GM21737 (cell line): Measurements from ENCODE around the gene CAST.
"Not testable (repeated sequence)": the region's sequence is repeated elsewhere in the genome, so short reads cannot be mapped to it uniquely, and the experiment has no call there.

Source experiments
- ATAC-seq: cut with Tn5 transposase; IDR thresholded peaks from one replicate; pipeline ENCODE4 v1.9.1; 2021; ENCODE audit warnings: mild to moderate bottlenecking, moderate library complexity; ENCODE audit not compliant: unreplicated experiment

Gene CAST

DNA sequence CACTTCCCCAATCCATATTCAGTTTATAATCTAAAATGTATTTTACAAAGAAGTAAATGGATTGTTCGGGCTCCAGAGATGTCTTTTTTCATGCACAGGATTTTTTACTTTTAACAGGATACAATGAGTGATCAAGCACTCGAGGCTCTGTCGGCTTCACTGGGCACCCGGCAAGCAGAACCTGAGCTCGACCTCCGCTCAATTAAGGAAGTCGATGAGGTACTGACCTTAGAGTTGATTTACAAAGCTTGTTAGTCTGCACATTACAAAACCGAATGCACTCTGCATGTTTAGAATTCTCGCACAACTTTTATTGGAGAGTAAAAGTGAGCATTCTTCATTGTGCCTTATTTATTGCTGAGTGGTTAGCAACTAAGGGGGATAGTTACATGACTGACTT is 80.4 kb downstream of the CAST start:
- no peak for ATAC-seq

GRCh38 chr5:96743065-96743768 is 81.0 kb downstream of the CAST start:
- no peak for ATAC-seq

DNA sequence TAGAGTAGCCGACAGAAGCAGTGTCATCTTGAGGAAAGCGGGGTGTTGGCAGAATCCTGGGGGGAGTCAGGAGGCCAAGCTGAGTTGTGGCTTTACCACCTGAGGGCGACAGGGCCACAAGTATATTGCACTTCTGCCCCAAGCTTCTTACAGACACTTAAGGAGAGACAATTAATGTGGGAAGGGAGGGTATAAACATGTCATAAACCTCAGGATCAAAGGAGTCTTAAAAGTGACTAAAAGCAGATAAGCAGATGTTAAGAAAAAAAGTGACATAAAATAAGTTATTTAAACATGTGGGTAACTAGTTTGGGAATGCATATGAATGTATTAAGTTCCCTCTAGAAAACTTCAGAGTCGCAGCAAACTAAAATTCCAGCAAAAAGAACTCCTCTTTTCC is 81.6 kb downstream of the CAST start:
- ATAC-seq = no peak

DNA sequence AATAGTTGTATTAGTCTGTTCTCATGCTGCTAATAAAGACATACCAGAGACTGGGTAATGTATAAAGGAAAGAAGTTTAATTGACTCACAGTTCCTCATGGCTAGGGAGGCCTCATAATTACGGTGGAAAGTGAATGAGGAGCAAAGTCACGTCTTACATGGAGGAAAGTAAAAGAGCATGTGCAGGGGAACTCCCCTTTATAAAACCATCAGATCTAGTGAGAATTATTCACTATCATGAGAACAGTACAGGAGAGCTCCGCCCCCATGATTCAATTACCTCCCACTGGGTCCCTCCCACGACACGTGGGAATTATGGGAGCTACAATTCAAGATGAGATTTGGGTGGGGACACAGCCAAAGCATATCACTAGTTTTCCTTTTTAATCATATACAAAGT is 82.0 kb downstream of the CAST start:
- not testable (repeated sequence) for ATAC-seq

- ATAC-seq = no peak
Observed at GRCh38 chr5:96745025-96745424, 82.8 kb downstream of the CAST start.

DNA sequence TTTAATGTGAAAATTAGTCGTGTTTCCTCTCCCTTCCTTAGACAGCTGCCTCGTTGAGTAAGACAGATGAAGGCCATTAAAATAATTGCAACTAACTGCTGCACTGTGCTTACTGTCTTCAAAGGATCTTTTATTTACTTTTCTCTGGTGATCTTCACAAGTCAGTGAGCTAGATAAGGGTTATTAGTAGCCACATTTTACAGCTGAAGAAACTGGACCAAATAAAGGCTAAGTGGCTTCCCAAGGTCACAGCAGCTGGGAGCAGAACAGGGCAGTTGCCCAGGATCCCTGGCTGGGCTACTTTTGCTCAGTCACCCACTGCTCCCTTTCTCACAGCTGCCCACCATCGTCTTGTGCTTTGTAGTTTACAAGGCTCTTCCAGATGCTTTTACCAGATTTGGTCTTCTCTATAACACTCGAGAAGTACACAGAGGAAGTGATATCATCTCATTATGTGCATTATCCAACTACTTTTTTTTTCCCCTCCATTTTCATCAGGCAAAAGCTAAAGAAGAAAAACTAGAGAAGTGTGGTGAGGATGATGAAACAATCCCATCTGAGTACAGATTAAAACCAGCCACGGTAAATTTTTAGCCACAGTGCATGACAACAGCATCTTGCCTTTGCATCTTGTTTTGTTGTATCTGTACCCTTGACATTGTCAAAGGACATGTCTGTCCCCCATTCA is 83.8 kb downstream of the CAST start:
- no peak for ATAC-seq

DNA sequence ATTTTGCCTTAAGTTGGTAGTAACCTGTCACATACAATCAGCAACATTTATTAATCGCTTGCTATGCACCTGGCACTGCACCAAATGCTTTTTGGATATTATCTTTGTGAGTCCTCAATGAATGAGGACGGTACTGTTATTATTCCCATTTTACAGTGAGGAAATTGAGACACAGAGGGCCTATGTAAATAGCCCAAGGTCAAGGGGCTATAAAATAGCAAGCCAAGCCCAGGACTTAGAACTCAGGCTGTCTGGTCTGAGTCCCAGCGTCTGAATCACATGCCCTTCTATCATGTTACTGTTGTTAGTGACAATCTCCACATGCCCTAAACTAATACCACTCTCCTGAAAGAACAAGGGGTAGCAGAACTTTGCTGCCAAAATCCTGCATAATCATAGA is 85.5 kb downstream of the CAST start:
- no peak for ATAC-seq

GRCh38 chr5:96750110-96750822 is 88.1 kb downstream of the CAST start:
- no peak for ATAC-seq

GRCh38 chr5:96751203-96752169 is 89.3 kb downstream of the CAST start:
- ATAC-seq = no peak

DNA sequence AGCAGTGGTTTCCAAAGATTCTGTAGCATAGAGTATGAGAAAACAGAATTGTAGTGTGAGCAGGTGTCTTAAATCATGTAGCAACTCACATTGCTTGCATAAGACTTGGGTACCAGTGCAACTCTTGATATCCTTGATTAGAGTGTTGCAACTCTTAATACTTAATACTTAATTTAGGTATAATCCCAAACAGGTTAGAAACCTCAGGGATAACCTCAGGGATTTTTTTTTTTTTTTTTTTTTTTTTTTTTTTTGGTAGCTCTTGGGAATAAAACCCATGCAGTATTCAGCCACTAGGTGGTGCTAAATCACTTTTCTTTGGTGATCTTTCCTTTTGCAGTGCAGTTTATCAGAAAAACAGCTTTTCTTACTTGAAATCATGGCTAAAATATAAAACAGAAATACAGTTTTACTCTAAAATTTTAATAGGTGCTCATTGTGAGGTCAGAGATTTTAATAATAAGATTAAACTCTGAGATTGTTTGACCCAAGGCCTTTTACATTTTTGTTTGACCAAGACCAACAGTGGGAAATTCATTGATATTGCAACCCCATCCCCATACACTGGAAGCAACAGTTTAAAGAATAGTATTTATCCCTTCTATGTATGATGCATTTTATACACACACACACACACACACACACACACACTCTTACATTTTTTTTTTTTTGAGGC is 90.3 kb downstream of the CAST start:
- ATAC-seq = no peak

DNA sequence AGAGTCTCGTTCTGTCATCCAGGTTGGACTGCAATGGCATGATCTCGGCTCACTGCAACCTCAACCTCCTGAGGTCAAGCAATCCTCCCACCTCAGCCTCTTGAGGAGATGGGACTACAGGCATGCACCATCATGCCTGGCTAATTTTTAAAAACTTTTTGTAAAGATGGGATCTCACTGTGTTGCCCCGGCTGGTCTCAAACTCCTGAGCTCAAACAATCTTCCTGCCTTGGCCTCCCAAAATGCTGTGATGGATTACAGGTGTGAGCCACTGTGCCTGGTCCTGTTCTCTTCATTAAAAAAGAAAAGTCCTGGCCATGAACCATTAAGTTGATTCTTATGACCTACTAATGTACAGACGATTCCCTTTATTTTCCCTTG is 90.8 kb downstream of the CAST start:
- no peak for ATAC-seq

DNA sequence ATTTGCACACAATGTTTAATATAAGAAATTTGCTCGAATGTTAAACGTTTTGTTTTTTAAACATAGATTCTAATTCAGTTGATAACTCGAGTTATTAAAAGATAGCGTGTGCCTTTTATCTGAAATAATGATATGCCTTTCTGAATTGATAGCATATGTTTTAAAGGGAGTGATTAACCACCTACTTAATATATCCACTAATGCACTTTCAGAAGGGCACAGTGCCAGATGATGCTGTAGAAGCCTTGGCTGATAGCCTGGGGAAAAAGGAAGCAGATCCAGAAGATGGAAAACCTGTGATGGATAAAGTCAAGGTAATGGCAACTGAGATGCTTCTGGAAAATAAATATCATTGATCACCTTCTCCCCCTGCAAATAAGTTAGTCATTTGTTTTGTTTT is 91.7 kb downstream of the CAST start:
- ATAC-seq = no peak

- no peak for ATAC-seq
Observed at GRCh38 chr5:96755851-96756250, 93.7 kb downstream of the CAST start.

DNA sequence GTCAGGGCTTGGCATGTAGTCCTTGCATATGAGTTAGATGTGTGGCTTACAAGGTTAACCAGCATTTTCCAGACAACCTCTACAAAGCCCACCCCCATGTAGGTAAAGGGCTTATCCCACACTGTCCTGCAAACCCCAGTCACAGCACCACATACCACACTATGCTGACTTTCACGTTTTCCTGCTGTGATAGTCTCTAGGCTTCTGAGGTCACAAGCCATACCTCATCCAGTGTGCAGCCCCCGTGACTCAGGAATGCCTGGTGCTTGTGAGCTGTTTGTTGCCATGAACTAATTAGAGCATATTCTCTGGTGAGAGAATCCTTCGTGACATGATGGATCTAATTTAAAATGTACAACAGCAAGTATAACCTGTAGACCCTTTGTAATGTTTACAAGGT is 94.8 kb downstream of the CAST start:
- no peak for ATAC-seq

DNA sequence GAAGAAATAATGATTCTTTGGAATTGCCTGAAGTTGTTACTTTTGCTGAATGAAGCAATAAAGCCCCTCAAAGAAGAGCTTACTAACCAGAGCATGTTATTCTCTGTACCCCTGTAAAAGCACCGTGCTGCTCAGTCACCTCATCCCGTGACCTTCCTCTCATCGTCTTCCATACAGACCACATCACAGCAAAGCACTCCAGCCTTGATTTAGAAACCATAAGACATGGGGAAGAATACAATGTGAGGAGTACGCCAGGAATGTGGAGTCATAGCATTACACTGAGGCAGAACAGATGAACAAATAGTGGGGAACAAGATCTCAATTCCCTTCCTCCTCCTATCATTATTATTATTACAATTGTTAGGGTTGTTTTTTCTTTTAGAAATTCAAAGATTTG is 96.4 kb downstream of the CAST start:
- no peak for ATAC-seq

DNA sequence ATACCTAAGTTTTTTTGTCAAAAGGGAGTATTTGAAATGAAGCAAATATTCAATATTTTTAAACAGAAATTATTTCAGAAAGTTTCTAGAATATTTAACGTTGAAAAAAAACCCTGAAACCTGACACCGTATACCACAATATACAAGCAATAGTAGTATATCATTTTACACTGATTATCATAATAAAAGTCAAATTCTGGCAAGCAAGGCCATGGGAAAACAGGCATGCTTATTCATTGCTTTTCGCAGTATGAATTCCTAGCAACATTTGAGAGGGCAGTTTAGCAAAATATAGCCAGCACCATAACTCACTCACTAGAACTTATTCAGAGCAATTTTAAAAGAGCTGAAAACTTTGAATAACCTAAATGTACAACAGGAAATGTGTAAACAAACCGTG is 99.4 kb downstream of the CAST start:
- ATAC-seq = no peak

DNA sequence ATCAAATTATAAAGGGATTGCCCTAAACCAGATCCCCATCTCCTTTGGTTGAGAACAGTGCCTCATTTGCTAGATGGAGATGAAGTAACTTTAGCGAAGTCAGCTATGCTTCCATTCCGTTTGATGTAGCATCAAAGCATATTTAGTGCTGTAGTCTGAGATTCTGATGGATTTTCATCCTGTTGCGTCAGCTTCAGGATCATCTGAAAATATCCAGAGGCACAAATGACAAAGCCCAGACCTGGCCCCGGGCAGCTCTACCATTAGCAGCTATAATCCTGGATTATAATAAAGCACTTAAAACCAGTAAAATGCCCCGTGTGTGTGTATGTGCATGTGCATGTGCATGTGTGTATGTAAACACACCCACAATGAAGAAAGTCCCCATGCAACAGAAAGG is 100.8 kb downstream of the CAST start:
- ATAC-seq = no peak

DNA sequence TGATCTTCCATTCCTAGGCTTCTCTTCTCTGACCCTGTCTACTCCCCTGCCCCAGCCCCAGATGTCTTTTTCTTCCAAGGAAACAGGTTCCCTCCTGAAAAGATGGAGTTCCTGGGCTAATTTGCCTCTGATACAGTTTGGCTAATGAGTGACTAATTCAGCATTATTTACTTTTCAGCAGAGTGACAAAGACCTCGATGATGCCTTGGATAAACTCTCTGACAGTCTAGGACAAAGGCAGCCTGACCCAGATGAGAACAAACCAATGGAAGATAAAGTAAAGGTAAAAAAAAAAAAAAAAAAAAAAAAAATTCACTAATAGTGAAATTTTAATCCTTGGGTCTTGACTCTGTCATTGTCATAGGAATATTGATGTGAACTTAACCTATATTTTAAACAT is 102.9 kb downstream of the CAST start:
- no peak for ATAC-seq

DNA sequence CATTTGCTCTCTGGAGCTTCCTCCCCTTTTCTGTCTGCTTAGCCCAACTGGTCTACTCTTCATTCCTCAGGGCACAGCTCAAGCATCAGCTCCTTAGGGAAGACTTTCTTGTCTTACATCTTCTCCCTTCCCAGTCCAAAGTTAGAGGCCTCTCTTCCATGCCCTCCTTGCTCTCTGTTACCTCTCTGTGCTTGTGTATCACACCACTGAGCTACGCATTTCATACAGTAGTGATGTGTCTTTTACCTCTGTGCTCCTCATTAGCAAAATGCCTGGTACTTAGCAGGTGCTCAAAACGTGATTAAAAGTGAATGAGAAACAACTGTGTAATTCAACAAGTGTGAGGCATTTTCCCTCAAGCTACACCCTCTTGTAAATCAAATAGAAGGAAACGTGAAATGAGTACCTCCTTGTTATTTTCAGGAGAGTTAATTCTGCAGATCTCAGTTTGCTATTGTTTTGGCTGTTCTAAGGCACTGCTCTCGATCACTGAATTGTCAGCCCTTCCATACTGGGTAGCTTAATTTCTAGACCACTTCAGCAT is 106.6 kb downstream of the CAST start:
- no peak for ATAC-seq

DNA sequence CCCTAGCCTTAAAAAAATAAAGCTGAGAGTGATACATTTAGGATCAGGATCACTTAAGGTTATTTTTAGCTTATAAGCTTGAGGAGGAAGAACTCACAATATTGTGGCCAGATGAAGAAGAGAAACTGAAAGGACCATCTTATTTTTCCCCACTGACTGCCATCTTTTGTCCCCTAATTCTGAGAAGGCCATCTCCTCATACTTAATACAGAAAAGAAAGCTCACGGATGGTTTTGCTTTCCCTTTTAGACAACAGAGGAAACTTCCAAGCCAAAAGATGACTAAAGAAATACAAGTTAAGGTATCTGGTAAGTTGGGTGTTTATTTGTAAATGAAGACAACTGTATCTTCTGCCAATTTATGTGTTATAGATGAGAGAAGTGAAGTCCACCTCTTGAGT is 109.2 kb downstream of the CAST start:
- no peak for ATAC-seq
